Esophagus mucosa (tissue), 1 donor: Measurements from ENCODE around the gene UCN2. TPM values are rescaled to one million over a fixed set of nuclear protein-coding genes. Genes with fewer than 3 reads are reported as not detected.

Experiments used
- ATAC-seq: fragments of 200-7000 bp; cut with Tn5 transposase; one replicate; pipeline ENCODE4 v1.9.1; 2020
- total RNA-seq: library from RNA; stranded (reverse); gene quantifications from one replicate; pipeline ENCODE4 v1.2.4, GENCODE V29; 2023
- donor health status: DM: yes; HTN: yes; CAD: no.

The UCN2 gene
- total RNA-seq, 1 donor from 2014 or later: 2.2 TPM

GRCh38 chr3:48588230-48588629 lies 24.6 kb upstream of the UCN2 start:
- no peak for ATAC-seq

DNA sequence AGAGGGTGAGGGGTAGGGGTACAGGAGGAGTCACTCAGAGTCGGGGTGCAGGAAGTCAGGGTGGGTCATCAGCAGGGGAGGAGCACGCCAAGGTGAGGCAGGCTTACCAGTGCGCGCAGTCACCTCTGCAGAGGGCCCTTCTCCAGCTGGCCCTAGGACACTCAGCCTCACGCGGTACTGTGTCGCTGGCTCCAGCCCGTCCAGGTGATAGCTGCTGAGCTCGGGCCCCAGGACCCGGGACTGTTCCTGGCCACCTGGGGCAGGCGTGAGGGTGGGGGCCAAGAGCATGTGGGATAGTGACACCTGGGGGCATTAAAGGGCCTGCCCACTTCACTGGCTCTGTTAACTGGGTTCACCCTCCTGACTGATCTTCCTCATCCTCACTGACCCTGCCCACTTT lies 24.1 kb upstream of the UCN2 start:
- no peak for ATAC-seq

GRCh38 chr3:48585411-48585810 lies 21.8 kb upstream of the UCN2 start:
- ATAC-seq: no peak

DNA sequence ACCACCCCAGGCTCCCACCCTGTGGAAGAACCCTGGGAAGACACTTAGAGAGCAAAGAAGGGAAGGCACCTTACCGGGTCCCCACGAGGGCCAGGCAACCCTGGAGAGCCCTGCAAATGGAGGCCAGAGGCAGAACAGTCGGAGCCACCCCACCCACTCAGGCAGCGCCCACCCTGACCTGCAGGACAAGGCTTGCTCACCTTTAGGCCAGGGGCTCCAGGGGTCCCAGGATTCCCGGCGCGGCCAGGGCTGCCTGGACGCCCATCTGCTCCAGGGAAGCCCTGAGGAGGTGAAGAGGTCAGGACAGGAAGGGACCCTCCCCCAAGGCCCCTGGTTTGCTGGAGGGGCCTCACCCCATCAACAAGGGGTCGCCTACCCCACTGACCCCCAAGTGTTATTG lies 21.3 kb upstream of the UCN2 start:
- ATAC-seq: no peak

- no peak for ATAC-seq
Observed at GRCh38 chr3:48581621-48582481, 18.3 kb upstream of the UCN2 start.

GRCh38 chr3:48576647-48577046 lies 13.1 kb upstream of the UCN2 start:
- ATAC-seq: no peak

DNA sequence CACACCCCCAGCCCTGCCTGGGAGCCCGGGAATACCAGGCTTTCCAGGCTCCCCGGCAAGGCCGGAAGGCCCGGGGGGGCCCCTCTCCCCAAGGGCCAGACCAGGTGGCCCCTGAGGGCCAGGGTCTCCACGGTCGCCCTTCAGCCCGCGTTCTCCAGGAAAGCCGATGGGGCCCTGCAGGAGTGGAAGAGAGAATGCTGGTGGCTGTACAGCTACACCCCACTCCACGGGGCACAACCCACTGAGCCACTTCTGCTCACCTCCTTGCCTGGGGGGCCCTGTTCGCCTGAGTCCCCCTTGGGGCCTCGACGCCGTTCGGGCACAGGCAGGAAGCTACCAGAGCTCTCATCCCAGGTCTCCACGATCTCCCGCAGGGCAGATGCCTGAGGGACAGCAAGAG lies 11.8 kb upstream of the UCN2 start:
- no peak for ATAC-seq

GRCh38 chr3:48573973-48574585 lies 10.5 kb upstream of the UCN2 start:
- no peak for ATAC-seq

GRCh38 chr3:48572517-48572916 lies 8.9 kb upstream of the UCN2 start:
- ATAC-seq: no peak

DNA sequence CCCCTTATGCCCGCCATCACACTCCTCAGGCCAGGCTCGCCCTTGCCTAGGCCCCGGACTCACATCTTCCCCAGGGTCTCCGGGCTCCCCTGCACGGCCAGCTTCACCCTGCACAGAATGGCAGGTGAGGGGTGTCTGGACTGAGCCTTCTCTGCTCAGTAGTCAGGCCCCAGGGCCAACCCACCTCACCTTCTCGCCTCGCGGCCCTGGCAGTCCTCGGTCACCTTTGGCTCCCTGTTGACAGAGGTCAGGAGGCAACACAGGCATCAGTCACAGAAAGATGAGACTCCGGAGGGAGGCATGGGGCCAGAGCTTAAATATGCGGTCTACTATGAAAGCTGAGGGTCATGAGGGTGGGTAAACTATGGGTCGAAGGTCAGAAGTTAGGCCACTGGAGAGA lies 8.4 kb upstream of the UCN2 start:
- ATAC-seq: no peak

GRCh38 chr3:48569808-48570450 lies 6.3 kb upstream of the UCN2 start:
- no peak for ATAC-seq

DNA sequence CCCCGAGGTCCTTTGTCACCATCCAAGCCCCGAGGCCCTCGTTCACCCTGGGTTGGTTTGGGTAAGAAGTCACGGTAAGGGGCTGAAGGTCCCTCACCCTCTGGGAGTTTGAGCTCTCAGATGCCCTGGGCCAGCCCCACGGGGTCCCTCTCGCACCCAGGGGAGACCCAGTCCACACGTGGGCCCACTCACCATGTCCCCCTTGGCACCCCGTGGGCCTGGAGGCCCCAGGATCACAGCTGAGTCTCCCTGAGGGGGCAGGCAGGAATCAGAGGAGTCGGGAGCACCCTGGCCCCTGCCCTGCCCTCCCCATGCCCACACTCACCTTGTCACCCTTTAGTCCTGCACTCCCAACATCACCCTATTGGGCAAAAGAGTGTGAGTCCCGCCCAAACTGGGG lies 5.8 kb upstream of the UCN2 start:
- no peak for ATAC-seq

GRCh38 chr3:48568476-48568875 lies 4.9 kb upstream of the UCN2 start:
- ATAC-seq: no peak

GRCh38 chr3:48567500-48567899 lies 3.9 kb upstream of the UCN2 start:
- ATAC-seq: no peak

- no peak for ATAC-seq
Observed at GRCh38 chr3:48567090-48567489, 3.5 kb upstream of the UCN2 start.

GRCh38 chr3:48566401-48566760 lies 2.8 kb upstream of the UCN2 start:
- no peak for ATAC-seq

- ATAC-seq: no peak
Observed at GRCh38 chr3:48565591-48566400, 2.2 kb upstream of the UCN2 start.

DNA sequence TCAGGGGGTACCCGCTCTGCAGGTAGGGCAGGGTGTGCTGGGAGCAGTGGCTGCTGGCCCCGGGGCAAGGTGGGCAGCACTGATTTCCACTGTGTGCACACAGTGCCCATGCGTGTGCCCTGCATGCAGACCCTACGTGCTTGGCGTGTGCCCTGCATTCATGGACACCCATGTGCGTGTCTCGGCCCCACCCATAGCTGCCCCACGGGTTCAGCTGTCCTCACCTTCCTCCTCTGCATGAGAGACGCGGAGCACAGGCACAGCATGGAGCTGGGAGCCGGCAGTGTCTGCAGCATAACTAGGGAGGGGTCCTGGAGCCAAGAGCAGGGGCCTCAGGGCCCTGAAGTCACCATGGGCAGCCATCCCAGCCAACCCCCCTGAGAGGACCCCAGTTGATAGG lies 1.6 kb upstream of the UCN2 start:
- ATAC-seq: no peak

- ATAC-seq: no peak
Observed at GRCh38 chr3:48564667-48565066, 1.1 kb upstream of the UCN2 start.

DNA sequence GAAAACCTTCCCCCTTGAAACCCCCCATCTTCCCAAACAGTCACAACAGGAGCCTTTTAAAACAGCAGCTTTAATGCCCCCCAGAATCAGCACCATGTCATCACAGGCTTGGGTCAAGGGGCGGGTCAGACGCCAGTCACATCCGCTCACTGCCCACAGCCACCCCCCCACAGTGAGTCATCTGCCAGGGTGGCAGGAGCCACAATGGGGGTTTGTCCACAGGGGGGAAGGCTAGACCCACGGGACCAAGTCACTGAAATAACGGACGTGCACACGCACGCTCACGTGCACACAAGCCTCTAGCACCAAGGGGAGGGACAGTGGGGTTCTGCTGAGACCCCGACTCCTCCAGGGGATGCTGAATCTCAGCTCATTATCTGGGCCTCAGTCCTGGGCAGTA lies 441 bp upstream of the UCN2 start:
- ATAC-seq: no peak

- no peak for ATAC-seq
Observed at GRCh38 chr3:48562367-48563095, 1.1 kb downstream of the UCN2 start.

- no peak for ATAC-seq
Observed at GRCh38 chr3:48561045-48561736, 2.4 kb downstream of the UCN2 start.
